B cell (primary cell): Measurements from ENCODE around the gene NEGR1. TPM values are rescaled to one million over a fixed set of nuclear protein-coding genes. Genes with fewer than 3 reads are reported as not detected.

Source experiments
- ATAC-seq: fragments of 200-7000 bp; cut with Tn5 transposase; one replicate; pipeline ENCODE4 v1.10.0; 2021; ENCODE audit warnings: low read depth, mild to moderate bottlenecking, moderate number of reproducible peaks, moderate library complexity
- CTCF ChIA-PET: fragments of 350-600 bp; sonication (Branson Sonifier 250); formaldehyde crosslinking; loops from one replicate; lab custom pipeline; 2021; ENCODE audit warnings: antibody characterized with exemption, inconsistent platforms; lab: Charles Lee
- POLR2A ChIA-PET: fragments of 350-600 bp; sonication (Branson Sonifier 250); formaldehyde crosslinking; loops from one replicate; lab custom pipeline; 2021; ENCODE audit warnings: antibody characterized with exemption; lab: Charles Lee
- DNase-seq: peaks from one replicate; pipeline ENCODE4 v3.0.0; 2013
- H2AFZ ChIP-seq: 2 replicates; pipeline ENCODE4 v1.6.1; 2012; ENCODE audit warnings: mild to moderate bottlenecking, low read depth, low read length; ENCODE audit not compliant: insufficient read depth, poor library complexity, severe bottlenecking
- H3K27ac ChIP-seq, 2 donors: 1 replicate in 1 of 2; 2 replicates in 1 of 2; pipeline ENCODE4 v1.5.1; 2012 to 2013; ENCODE audit warnings: low read length in 2 of 2, mild to moderate bottlenecking in 2 of 2, moderate library complexity in 1 of 2
- H3K27me3 ChIP-seq, 4 experiments: fragments of 200-600 bp in 1 of 4; sonication (generic) in 1 of 4; replicated peaks in 1 of 4; 1 replicate in 2 of 4; 2 replicates in 2 of 4; pipeline versions ENCODE4 v1.6.1 to v1.7.0; 2013 to 2016; ENCODE audit warnings: low read length in 3 of 4, mild to moderate bottlenecking in 2 of 4, mixed read lengths in 1 of 4, moderate library complexity in 1 of 4; ENCODE audit not compliant: insufficient read depth in 4 of 4, control insufficient read depth in 3 of 4; ENCODE audit errors: control extremely low read depth in 1 of 4
- H3K36me3 ChIP-seq, 2 experiments: replicated peaks in 1 of 2; 1 replicate in 1 of 2; 2 replicates in 1 of 2; pipeline versions ENCODE4 v1.6.1 to v1.7.1; 2013; ENCODE audit warnings: low read length in 1 of 2; ENCODE audit not compliant: insufficient read depth in 2 of 2, control insufficient read depth in 1 of 2; ENCODE audit errors: control extremely low read depth in 1 of 2, extremely low read depth in 1 of 2
- H3K4me1 ChIP-seq, 2 donors: fragments of 200-600 bp in 1 of 2; sonication (generic) in 1 of 2; 1 replicate in 1 of 2; 2 replicates in 1 of 2; pipeline versions ENCODE4 v1.5.1 to v1.6.1; 2013 to 2017; ENCODE audit warnings: low read length in 2 of 2; ENCODE audit not compliant: control insufficient read depth in 2 of 2, insufficient read depth in 2 of 2
- H3K4me2 ChIP-seq: replicated peaks from 2 replicates; pipeline ENCODE3; 2012; ENCODE audit warnings: mild to moderate bottlenecking, low read depth, low read length; ENCODE audit not compliant: poor library complexity, severe bottlenecking
- H3K4me3 ChIP-seq, 5 experiments: fragments of 200-600 bp in 1 of 5; sonication (generic) in 1 of 5; 1 replicate in 3 of 5; 2 replicates in 2 of 5; pipeline versions ENCODE4 v1.5.1 to v1.7.0; 2011 to 2016; ENCODE audit warnings: low read length in 4 of 5, mild to moderate bottlenecking in 4 of 5, low read depth in 2 of 5, control low read depth in 1 of 5, moderate library complexity in 1 of 5; ENCODE audit not compliant: insufficient read depth in 1 of 5; ENCODE audit errors: control extremely low read depth in 1 of 5, extremely low read depth in 1 of 5
- H3K79me2 ChIP-seq: fragments of 200-600 bp; sonication (generic); one replicate; pipeline ENCODE4 v1.6.0; 2016; ENCODE audit warnings: low read length; ENCODE audit not compliant: control insufficient read depth, insufficient read depth
- H3K9ac ChIP-seq: fragments of 200-600 bp; sonication (generic); 2 replicates; pipeline ENCODE4 v1.6.1; 2017; ENCODE audit warnings: mild to moderate bottlenecking, low read length, moderate library complexity
- H3K9me3 ChIP-seq, 3 donors: one replicate each; pipeline versions ENCODE4 v1.6.1 to v1.7.1; 2013; ENCODE audit warnings: low read length in 2 of 3; ENCODE audit not compliant: control insufficient read depth in 2 of 3, insufficient read depth in 1 of 3; ENCODE audit errors: control extremely low read depth in 1 of 3
- H4K20me1 ChIP-seq: 2 replicates; pipeline ENCODE4 v1.6.0; 2012; ENCODE audit warnings: mild to moderate bottlenecking, low read length; ENCODE audit not compliant: insufficient read depth, control insufficient read depth, poor library complexity, severe bottlenecking
- H3K27ac Mint-ChIP-seq: one replicate; pipeline ENCODE4 v1.8.0; 2021; ENCODE audit warnings: mixed read lengths
- H3K27me3 Mint-ChIP-seq: one replicate; pipeline ENCODE4 v1.8.0; 2021; ENCODE audit warnings: mixed read lengths
- H3K4me1 Mint-ChIP-seq: one replicate; pipeline ENCODE4 v1.8.0; 2021; ENCODE audit warnings: mixed read lengths
- H3K4me3 Mint-ChIP-seq: one replicate; pipeline ENCODE4 v1.8.0; 2021; ENCODE audit warnings: mixed read lengths
- H3K9me3 Mint-ChIP-seq: one replicate; pipeline ENCODE4 v1.8.0; 2022; ENCODE audit warnings: mixed read lengths; ENCODE audit not compliant: insufficient read depth
- EZH2 ChIP-seq: IDR thresholded peaks from 2 replicates; pipeline ENCODE4 v1.6.1; 2012; ENCODE audit warnings: borderline replicate concordance, low read depth, mild to moderate bottlenecking, moderate library complexity, low read length; ENCODE audit not compliant: insufficient read depth, poor library complexity, severe bottlenecking
- WGBS: methylation state at CpG from one replicate; pipeline ENCODE4 v1.1.5; 2013; ENCODE audit warnings: missing lambda C conversion rate; ENCODE audit not compliant: insufficient coverage; 5-methylcytosine and 5-hydroxymethylcytosine counted together
- intact Hi-C: fragments of 100-400 bp; cut with micrococcal nuclease; formaldehyde crosslinking; loops from one replicate; pipeline ENCODE4 v1.10.0; 2022
- polyA plus RNA-seq: library from polyadenylated mRNA; depleted of rRNA; stranded (reverse); fragments of >200 nt; gene quantifications from 2 replicates; pipeline ENCODE4 v1.2.3, GENCODE V29; 2012
- total RNA-seq, 2 donors: library from RNA; stranded (reverse); fragments of 120-200 nt in 1 of 2; gene quantifications; 1 replicate in 1 of 2; 2 replicates in 1 of 2; pipeline versions ENCODE4 v1.2.3 to v1.2.4, GENCODE V29; 2013 to 2022
- TF ChIP-seq, protein P1 (sequence below): fragments of 200-600 bp; IDR thresholded peaks from one replicate; pipeline ENCODE4 v1.8.0; 2022; ENCODE audit warnings: antibody characterized with exemption, mild to moderate bottlenecking

Gene NEGR1
- total and polyA plus RNA-seq, 2 donors (not counting 1 experiment from before 2014, with no cell fraction given): 0.01 TPM; not detected in 1

DNA sequence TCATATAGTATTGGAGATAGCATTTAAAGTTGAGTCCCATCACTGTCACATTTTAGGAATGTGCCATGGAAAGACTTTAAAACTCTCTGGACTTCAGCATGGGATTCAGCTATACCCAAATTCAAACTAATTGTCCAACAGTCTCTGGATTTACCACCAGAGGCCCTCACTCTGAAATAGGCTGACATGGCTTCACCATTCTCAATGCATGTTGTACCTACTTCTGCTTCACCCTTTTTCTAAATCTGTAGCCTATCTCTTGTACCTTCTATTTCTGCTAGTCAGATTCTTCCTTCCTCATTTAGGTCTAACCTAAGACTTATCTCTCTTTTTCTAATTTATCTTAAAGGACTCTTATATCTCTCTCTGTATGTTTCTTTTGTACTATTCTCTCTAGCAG, 688.8 kb downstream of the NEGR1 start:
- Histone ChIP-seq H2AFZ (no peak overlapping the region), H3K27me3 (no peaks in the 10 kb centered on the region), H3K9me3 (no peaks in the 10 kb centered on the region), H3K4me2 (no peak overlapping the region), H3K4me1 (no peaks in the 10 kb centered on the region), H3K9ac (no peak overlapping the region), H3K79me2 (no peaks in the 10 kb centered on the region), H3K27ac (no peak overlapping the region), H4K20me1 (no peaks in the 10 kb centered on the region), H3K4me3 (no peak overlapping the region), H3K36me3 (no peaks in the 10 kb centered on the region)
- POLR2A ChIA-PET: no interaction called here
- TF ChIP-seq EZH2: no peak
- TF ChIP-seq, protein P1, sequence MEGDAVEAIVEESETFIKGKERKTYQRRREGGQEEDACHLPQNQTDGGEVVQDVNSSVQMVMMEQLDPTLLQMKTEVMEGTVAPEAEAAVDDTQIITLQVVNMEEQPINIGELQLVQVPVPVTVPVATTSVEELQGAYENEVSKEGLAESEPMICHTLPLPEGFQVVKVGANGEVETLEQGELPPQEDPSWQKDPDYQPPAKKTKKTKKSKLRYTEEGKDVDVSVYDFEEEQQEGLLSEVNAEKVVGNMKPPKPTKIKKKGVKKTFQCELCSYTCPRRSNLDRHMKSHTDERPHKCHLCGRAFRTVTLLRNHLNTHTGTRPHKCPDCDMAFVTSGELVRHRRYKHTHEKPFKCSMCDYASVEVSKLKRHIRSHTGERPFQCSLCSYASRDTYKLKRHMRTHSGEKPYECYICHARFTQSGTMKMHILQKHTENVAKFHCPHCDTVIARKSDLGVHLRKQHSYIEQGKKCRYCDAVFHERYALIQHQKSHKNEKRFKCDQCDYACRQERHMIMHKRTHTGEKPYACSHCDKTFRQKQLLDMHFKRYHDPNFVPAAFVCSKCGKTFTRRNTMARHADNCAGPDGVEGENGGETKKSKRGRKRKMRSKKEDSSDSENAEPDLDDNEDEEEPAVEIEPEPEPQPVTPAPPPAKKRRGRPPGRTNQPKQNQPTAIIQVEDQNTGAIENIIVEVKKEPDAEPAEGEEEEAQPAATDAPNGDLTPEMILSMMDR: no peak
- Mint-ChIP-seq H3K27ac (no peak overlapping the region), H3K27me3 (no peaks in the 10 kb centered on the region), H3K4me3 (no peak overlapping the region), H3K9me3 (no peaks in the 10 kb centered on the region), H3K4me1 (no peaks in the 10 kb centered on the region)
- DNase-seq (no peak), ATAC-seq (no peak)
- intact Hi-C loops: no loop called here
- CTCF ChIA-PET: no interaction called here

DNA sequence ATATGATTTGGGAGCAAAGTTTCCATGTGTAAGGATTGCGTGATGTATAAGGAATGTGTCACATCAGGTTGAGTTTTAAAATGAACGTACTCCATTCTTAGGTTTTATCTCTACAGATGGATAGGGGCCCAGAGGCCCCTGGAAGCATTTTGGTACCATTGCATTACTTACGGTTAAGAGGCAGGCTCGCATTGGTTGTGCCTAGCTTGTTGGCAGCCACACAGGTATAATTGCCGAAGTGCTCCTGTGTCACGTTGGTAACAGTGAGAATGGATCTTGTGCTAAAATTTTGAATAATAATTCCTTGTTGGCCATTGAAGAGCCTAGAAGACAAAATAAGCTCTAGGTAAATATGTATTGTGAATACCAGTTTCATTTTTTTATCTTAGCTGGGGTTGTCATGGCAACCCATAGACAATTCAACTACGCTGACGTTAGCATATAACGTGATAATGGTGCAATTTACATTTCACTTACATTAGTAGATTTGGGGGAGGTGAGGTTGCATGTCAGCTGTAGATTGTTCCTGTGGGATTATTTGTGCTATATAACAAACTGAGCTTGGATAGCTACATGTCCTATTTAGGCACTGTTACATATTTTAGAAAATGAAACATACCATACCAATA, 689.6 kb downstream of the NEGR1 start:
- DNase-seq: no peak
- no peak for TF ChIP-seq EZH2
- TF ChIP-seq, protein P1: no peak
- no peaks in the 10 kb centered on the region for H3K27me3 Mint-ChIP-seq
- Histone ChIP-seq H3K9ac (no peak overlapping the region), H3K27me3 (no peaks in the 10 kb centered on the region), H4K20me1 (no peaks in the 10 kb centered on the region), H3K36me3 (no peaks in the 10 kb centered on the region), H3K79me2 (no peaks in the 10 kb centered on the region), H3K4me1 (no peaks in the 10 kb centered on the region), H3K9me3 (no peaks in the 10 kb centered on the region), H2AFZ (no peak overlapping the region), H3K27ac (no peak overlapping the region), H3K4me2 (no peak overlapping the region), H3K4me3 (no peak overlapping the region)
- ChIA-PET POLR2A (no interaction called here), CTCF (no interaction called here)
- WGBS: 98% methylated on average over 4 of the region's 9 CpGs
- no peak for ATAC-seq
- H3K9me3 Mint-ChIP-seq: no peaks in the 10 kb centered on the region
- H3K4me3 Mint-ChIP-seq: no peak overlapping the region
- no peak overlapping the region for H3K27ac Mint-ChIP-seq
- H3K4me1 Mint-ChIP-seq: no peaks in the 10 kb centered on the region
- intact Hi-C loops: no loop called here
